H1 (cell line): Measurements from ENCODE around the gene TLE5. TPM values are rescaled to one million over a fixed set of nuclear protein-coding genes. Genes with fewer than 3 reads are reported as not detected.

Source experiments
- CTCF ChIA-PET: fragments of 300-600 bp; sonication (Branson Sonifier 250); formaldehyde crosslinking; loops from one replicate; lab custom pipeline; 2021; ENCODE audit not compliant: partially characterized antibody; lab: Charles Lee
- POLR2A ChIA-PET: fragments of 300-600 bp; sonication (Branson Sonifier 250); formaldehyde crosslinking; loops from one replicate; lab custom pipeline; 2021; ENCODE audit warnings: inconsistent platforms; ENCODE audit not compliant: partially characterized antibody; lab: Charles Lee
- DNase-seq, 2 experiments: peaks; one replicate each; pipeline versions ENCODE4 v3.0.0 to v3.0.0-alpha.2; 2010 to 2022; ENCODE audit warnings: low spot score in 2 of 2, low read depth in 1 of 2, mixed read lengths in 1 of 2
- FAIRE-seq: peaks from 2 replicates; lab custom pipeline; 2011; peaks lifted over from hg19 to GRCh38; lab: Jason Lieb, UNC
- H2AFZ ChIP-seq: 2 replicates; pipeline ENCODE4 v1.8.1; 2012; ENCODE audit warnings: low read length, inconsistent platforms
- H2AK5ac ChIP-seq: 2 replicates; pipeline ENCODE4 v1.6.1; 2013; ENCODE audit warnings: low read depth, low read length
- H2BK120ac ChIP-seq: replicated peaks from 2 replicates; pipeline ENCODE3; 2013; ENCODE audit warnings: low read depth, low read length, inconsistent platforms
- H2BK12ac ChIP-seq: 2 replicates; pipeline ENCODE4 v1.6.1; 2013; ENCODE audit warnings: low read depth, low read length
- H2BK15ac ChIP-seq: 2 replicates; pipeline ENCODE4 v1.6.1; 2013; ENCODE audit warnings: low read length
- H2BK20ac ChIP-seq: 2 replicates; pipeline ENCODE4 v1.6.1; 2013; ENCODE audit warnings: low read length
- H2BK5ac ChIP-seq: 2 replicates; pipeline ENCODE4 v1.6.1; 2013; ENCODE audit warnings: low read depth, low read length
- H3K14ac ChIP-seq: 2 replicates; pipeline ENCODE4 v1.6.1; 2013; ENCODE audit warnings: inconsistent platforms; ENCODE audit not compliant: insufficient read length
- H3K18ac ChIP-seq: 2 replicates; pipeline ENCODE4 v1.6.1; 2013; ENCODE audit warnings: low read length; ENCODE audit errors: extremely low read depth
- H3K23ac ChIP-seq: 2 replicates; pipeline ENCODE4 v1.6.1; 2013; ENCODE audit warnings: inconsistent platforms; ENCODE audit not compliant: insufficient read length
- H3K23me2 ChIP-seq: 2 replicates; pipeline ENCODE4 v1.6.1; 2013; ENCODE audit warnings: low read depth, low read length
- H3K27ac ChIP-seq: 2 replicates; pipeline ENCODE4 v1.6.1; 2011; ENCODE audit warnings: low read depth, low read length, inconsistent platforms
- H3K27me3 ChIP-seq, 4 experiments: replicated peaks in 1 of 4; 1 replicate in 1 of 4; 2 replicates in 3 of 4; pipeline versions ENCODE4 v1.6.1 to v1.8.1; 2011 to 2013; ENCODE audit warnings: low read length in 3 of 4, mild to moderate bottlenecking in 3 of 4, inconsistent platforms in 2 of 4, mixed read lengths in 2 of 4, moderate library complexity in 1 of 4; ENCODE audit not compliant: control insufficient read depth in 3 of 4, insufficient read depth in 3 of 4; ENCODE audit errors: extremely low read depth in 1 of 4
- H3K36me3 ChIP-seq, 4 experiments: 2 replicates each; pipeline versions ENCODE4 v1.6.1 to v1.8.1; 2011 to 2013; ENCODE audit warnings: mild to moderate bottlenecking in 4 of 4, low read length in 3 of 4, moderate library complexity in 2 of 4, control low read depth in 1 of 4, inconsistent platforms in 1 of 4; ENCODE audit not compliant: insufficient read depth in 4 of 4, control insufficient read depth in 2 of 4
- H3K4ac ChIP-seq: replicated peaks from 2 replicates; pipeline ENCODE3; 2013; ENCODE audit warnings: low read length, low read depth, mixed read lengths, inconsistent platforms; ENCODE audit not compliant: insufficient read length
- H3K4me1 ChIP-seq, 4 experiments: replicated peaks in 1 of 4; 1 replicate in 1 of 4; 2 replicates in 3 of 4; pipeline versions ENCODE4 v1.6.1 to v1.8.1; 2011 to 2013; ENCODE audit warnings: low read length in 3 of 4, inconsistent platforms in 2 of 4, mixed read lengths in 1 of 4; ENCODE audit not compliant: insufficient read depth in 4 of 4, control insufficient read depth in 3 of 4
- H3K4me2 ChIP-seq, 2 experiments: 2 replicates each; pipeline versions ENCODE4 v1.6.1 to v1.8.1; 2011 to 2013; ENCODE audit warnings: low read depth in 2 of 2, low read length in 2 of 2, control low read depth in 1 of 2, inconsistent platforms in 1 of 2, mild to moderate bottlenecking in 1 of 2; ENCODE audit not compliant: insufficient read depth in 1 of 2
- H3K4me3 ChIP-seq, 4 experiments: fragments of 200-600, 300-600 bp in 1 of 4; sonication (generic), shearing (Covaris generic), sonication (Bioruptor Twin) in 1 of 4; 2 replicates each; pipeline versions ENCODE4 v1.5.1 to v1.8.1; 2011 to 2016; ENCODE audit warnings: low read length in 4 of 4, low read depth in 3 of 4, control low read depth in 2 of 4, inconsistent platforms in 2 of 4, mild to moderate bottlenecking in 2 of 4, mixed read lengths in 1 of 4, moderate library complexity in 1 of 4; ENCODE audit not compliant: insufficient read depth in 2 of 4; ENCODE audit errors: extremely low read depth in 1 of 4
- H3K56ac ChIP-seq: replicated peaks from 2 replicates; pipeline ENCODE3; 2013; ENCODE audit warnings: low read depth, mild to moderate bottlenecking, mixed read lengths, low read length, inconsistent platforms; ENCODE audit not compliant: insufficient read length
- H3K79me1 ChIP-seq: 2 replicates; pipeline ENCODE4 v1.6.1; 2013; ENCODE audit warnings: low read depth, low read length, control low read depth
- H3K79me2 ChIP-seq, 2 experiments: 2 replicates each; pipeline versions ENCODE4 v1.6.1 to v1.8.1; 2012 to 2013; ENCODE audit warnings: low read length in 2 of 2, mild to moderate bottlenecking in 2 of 2, inconsistent platforms in 1 of 2; ENCODE audit not compliant: insufficient read depth in 2 of 2, control insufficient read depth in 1 of 2
- H3K9ac ChIP-seq, 4 experiments: replicated peaks in 1 of 4; 1 replicate in 1 of 4; 2 replicates in 3 of 4; pipeline versions ENCODE4 v1.6.1 to v1.8.1; 2011 to 2013; ENCODE audit warnings: low read depth in 3 of 4, low read length in 3 of 4, control low read depth in 2 of 4, mild to moderate bottlenecking in 2 of 4, moderate library complexity in 2 of 4, inconsistent platforms in 1 of 4; ENCODE audit errors: extremely low read depth in 1 of 4
- H3K9me3 ChIP-seq, 2 experiments: 2 replicates each; pipeline versions ENCODE4 v1.6.1 to v1.8.1; 2012 to 2013; ENCODE audit warnings: mild to moderate bottlenecking in 2 of 2, moderate library complexity in 2 of 2, control low read depth in 1 of 2, inconsistent platforms in 1 of 2, low read depth in 1 of 2, low read length in 1 of 2, mixed read lengths in 1 of 2; ENCODE audit not compliant: insufficient read depth in 2 of 2
- H4K20me1 ChIP-seq, 2 experiments: replicated peaks in 1 of 2; 2 replicates each; pipeline versions ENCODE3 to v1.8.1; 2011 to 2013; ENCODE audit warnings: inconsistent platforms in 2 of 2, low read length in 2 of 2, mild to moderate bottlenecking in 1 of 2; ENCODE audit not compliant: insufficient read depth in 2 of 2, control insufficient read depth in 1 of 2
- H4K5ac ChIP-seq: 2 replicates; pipeline ENCODE4 v1.6.1; 2013; ENCODE audit warnings: low read length, low read depth, mixed read lengths, inconsistent platforms; ENCODE audit not compliant: insufficient read length
- H4K8ac ChIP-seq: 2 replicates; pipeline ENCODE4 v1.8.0; 2013; ENCODE audit warnings: mild to moderate bottlenecking, moderate library complexity, low read length, inconsistent platforms; ENCODE audit not compliant: insufficient read depth; ENCODE audit errors: extremely low read depth
- H4K91ac ChIP-seq: replicated peaks from 2 replicates; pipeline ENCODE3; 2013; ENCODE audit warnings: low read length, mixed read lengths, inconsistent platforms; ENCODE audit not compliant: insufficient read length
- SIN3A ChIP-seq, 2 experiments: IDR thresholded peaks in 1 of 2; conservative IDR thresholded peaks in 1 of 2; 2 replicates each; pipeline ENCODE4 v1.6.1; 2011 to 2012; ENCODE audit warnings: low read length in 2 of 2, improper control_type of control experiment in 1 of 2, low read depth in 1 of 2, mild to moderate bottlenecking in 1 of 2
- WGBS, 2 experiments: shearing (Covaris generic) in 1 of 2; methylation state at CpG; one replicate each; pipeline versions ENCODE4 v1.1.6 to v1.1.7; 2013 to 2015; ENCODE audit warnings: low lambda C conversion rate in 2 of 2, mixed read lengths in 2 of 2, inconsistent platforms in 1 of 2, low coverage in 1 of 2, missing lambda C conversion rate in 1 of 2; ENCODE audit not compliant: insufficient replicate concordance in 2 of 2, insufficient coverage in 1 of 2, insufficient read length in 1 of 2; ENCODE audit errors: extremely low coverage in 1 of 2, missing lambda C conversion rate in 1 of 2; 5-methylcytosine and 5-hydroxymethylcytosine counted together
- polyA plus RNA-seq, 7 experiments: library from polyadenylated mRNA; depleted of rRNA in 3 of 7; stranded (reverse) in 5 of 7; unstranded in 2 of 7; fragments of >200 nt in 5 of 7; fragments of 200-250 nt in 2 of 7; gene quantifications; 1 replicate in 5 of 7; 2 replicates in 1 of 7; 4 replicates in 1 of 7; pipeline versions ENCODE4 v1.2.1 to v1.2.3, GENCODE V29; 2011 to 2013; ENCODE audit warnings: missing spikeins in 2 of 7, mixed read lengths in 2 of 7
- total RNA-seq: library from RNA; stranded (reverse); fragmentation: NEBNext Ultra II Directional; extraction: Animal tissue kit (Norgen Biotek cat#: 25700); gene quantifications from 2 replicates; pipeline ENCODE4 v1.2.1, GENCODE V29; 2021

Gene TLE5
- total and polyA plus RNA-seq, 2 of the 8 experiments (the other 6 are each of a cell fraction or from before 2014, with no cell fraction given): 187 to 285 TPM

DNA sequence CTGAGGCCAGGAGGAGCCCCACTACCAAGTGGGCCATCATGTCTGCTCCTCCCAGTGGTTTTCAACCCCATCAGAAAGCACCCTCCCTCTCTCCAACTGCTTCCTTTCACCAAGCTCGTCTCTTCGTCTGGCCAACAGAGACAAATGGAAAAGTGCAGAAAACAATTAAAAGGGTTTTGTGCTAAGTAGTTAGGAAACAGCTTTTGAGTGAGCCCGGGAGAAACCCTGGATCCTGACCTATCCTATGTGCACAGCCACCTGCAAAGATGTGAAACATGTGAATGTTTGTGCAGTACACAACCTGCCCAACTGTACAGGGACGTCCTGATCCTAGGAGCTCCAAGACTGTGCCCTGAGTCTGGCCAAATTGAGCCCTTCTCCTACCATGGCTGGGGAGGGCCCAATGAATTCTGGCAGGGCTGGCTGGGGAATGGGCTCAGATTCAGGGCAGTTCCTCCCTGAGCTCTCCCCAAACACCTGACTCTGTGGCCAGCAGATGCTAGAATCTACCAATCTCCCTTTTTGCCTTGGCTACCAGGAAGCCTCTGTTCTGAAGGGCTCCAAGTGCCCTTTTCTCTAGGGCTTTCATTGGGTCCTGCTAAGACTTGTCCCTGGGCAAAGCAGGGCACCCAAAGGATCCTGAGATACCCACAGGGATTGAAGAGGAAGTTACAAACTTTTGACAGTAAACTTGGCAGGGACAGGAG lies 7.9 kb downstream of the TLE5 start:
- Histone ChIP-seq H3K4me2 (no peak overlapping the region), H2BK120ac (no peak overlapping the region), H3K36me3 (peaks cover 0 to 28% (median 3%) of the 10 kb centered on the region in 4 experiments; a peak in 5 of 8 replicates), H3K56ac (no peak overlapping the region), H3K27ac (no peak overlapping the region), H2BK20ac (no peak overlapping the region; the same call in 1 of the 2 replicates), H2AK5ac (no peak overlapping the region; the same call in 1 of the 2 replicates), H3K23ac (no peak overlapping the region), H2BK12ac (0 out of 2 replicates have a peak overlapping the region, but pooled peaks have one; percentile 10), H2BK15ac (no peak overlapping the region), H4K5ac (no peak overlapping the region), H4K91ac (no peak overlapping the region), H3K4ac (no peak overlapping the region), H2BK5ac (peak overlapping the region; percentile 55; the same call in 1 of the 2 replicates), H3K18ac (no peak overlapping the region), H3K79me1 (peaks cover 2% of the 10 kb centered on the region; the same call in 1 of the 2 replicates), H4K20me1 (peaks cover 5 to 15% of the 10 kb centered on the region in 2 experiments), H3K9ac (no peak overlapping the region), H3K4me1 (peaks cover 3 to 36% (median 27%) of the 10 kb centered on the region in 4 experiments), H2AFZ (no peak overlapping the region), H4K8ac (no peak overlapping the region), H3K23me2 (no peaks in the 10 kb centered on the region), H3K79me2 (0 out of 4 replicates have a peak, but pooled peaks cover 0 to under 1% of the 10 kb centered on the region in 2 experiments), H3K4me3 (no peak overlapping the region), H3K9me3 (no peaks in the 10 kb centered on the region), H3K14ac (no peak overlapping the region), H3K27me3 (no peaks in the 10 kb centered on the region; a peak in 2 of 7 replicates)
- WGBS, 2 experiments: 83% methylated on average over 4 of the region's 4 CpGs; no CpG with 5 or more reads in 1 of the 2 experiments
- FAIRE-seq (no peak), DNase-seq (no peak)
- ChIA-PET POLR2A (interaction anchor here (0.7 to 4.7 kb wide), 9 partner anchors 8 to 104 kb away, joined by 3 to 25 read pairs (median 3); no protein-coding TSS in a partner anchor), CTCF (interaction anchor here (0.5 to 4.7 kb wide), 10 partner anchors 9 to 103 kb away, joined by 3 to 36 read pairs (median 3); no protein-coding TSS in a partner anchor)
- TF ChIP-seq SIN3A (conservative IDR thresholded peaks at IDR 0.05 in 1 of 2, IDR thresholded peaks at IDR 0.05 in 1 of 2; ENCODE audit: low read depth in 1 of 2, low read length in 2 of 2): no peak
